Fibroblast of pulmonary artery (primary cell): ENCODE data around the gene NT5C.
"Not testable (repeated sequence)": the region's sequence is repeated elsewhere in the genome, so short reads cannot be mapped to it uniquely, and the experiment has no call there.

Experiments
- DNase-seq: peaks from one replicate; pipeline ENCODE4 v3.0.0-alpha.2; 2010; ENCODE audit warnings: low read depth
- H3K4me3 ChIP-seq: replicated peaks from 2 replicates; pipeline ENCODE4 v1.5.1; 2011; ENCODE audit warnings: low read depth, mild to moderate bottlenecking, control low read depth, low read length, moderate library complexity
- TF ChIP-seq, protein P1 (sequence below): IDR thresholded peaks from 2 replicates; pipeline ENCODE4 v1.5.1; 2011; ENCODE audit warnings: mild to moderate bottlenecking, control low read depth, low read length, inconsistent platforms; ENCODE audit errors: missing control alignments

The NT5C gene

DNA sequence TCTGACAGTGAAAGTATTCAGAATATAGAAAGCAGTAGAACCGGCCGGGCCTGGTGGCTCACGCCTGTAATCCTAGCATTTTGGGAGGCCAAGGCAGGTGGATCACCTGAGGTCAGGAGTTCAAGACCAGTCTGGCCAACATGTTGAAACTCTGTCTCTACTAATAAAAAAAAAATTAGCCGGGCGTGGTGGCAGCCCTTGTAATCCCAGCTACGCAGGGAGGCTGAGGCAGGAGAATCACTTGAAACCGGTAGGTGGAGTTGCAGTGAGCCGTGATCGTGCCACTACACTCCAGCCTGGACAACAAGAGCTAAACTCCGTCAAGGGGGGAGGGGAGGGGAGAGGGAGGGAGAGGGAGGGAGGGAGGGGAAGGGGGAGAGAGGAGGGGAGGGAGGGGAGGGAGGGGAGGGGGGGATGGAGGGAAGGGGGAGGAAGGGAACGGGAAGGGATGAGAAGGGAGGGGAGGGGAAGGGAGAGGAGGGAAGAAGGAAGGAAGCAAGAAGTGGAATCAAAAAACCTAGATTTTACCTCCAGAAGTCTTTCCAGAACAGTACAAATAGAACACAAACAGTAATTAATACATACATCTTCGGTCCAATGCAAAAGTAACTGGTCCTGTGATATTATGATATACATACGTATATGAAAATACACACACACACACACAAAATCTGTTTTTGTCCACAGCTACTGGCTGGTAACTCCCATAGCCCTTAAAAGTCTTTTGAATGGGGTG is 10.9 kb upstream of the NT5C start:
- no peak overlapping the region for H3K4me3 ChIP-seq
- TF ChIP-seq, protein P1, sequence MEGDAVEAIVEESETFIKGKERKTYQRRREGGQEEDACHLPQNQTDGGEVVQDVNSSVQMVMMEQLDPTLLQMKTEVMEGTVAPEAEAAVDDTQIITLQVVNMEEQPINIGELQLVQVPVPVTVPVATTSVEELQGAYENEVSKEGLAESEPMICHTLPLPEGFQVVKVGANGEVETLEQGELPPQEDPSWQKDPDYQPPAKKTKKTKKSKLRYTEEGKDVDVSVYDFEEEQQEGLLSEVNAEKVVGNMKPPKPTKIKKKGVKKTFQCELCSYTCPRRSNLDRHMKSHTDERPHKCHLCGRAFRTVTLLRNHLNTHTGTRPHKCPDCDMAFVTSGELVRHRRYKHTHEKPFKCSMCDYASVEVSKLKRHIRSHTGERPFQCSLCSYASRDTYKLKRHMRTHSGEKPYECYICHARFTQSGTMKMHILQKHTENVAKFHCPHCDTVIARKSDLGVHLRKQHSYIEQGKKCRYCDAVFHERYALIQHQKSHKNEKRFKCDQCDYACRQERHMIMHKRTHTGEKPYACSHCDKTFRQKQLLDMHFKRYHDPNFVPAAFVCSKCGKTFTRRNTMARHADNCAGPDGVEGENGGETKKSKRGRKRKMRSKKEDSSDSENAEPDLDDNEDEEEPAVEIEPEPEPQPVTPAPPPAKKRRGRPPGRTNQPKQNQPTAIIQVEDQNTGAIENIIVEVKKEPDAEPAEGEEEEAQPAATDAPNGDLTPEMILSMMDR, result no peak
- DNase-seq, result no peak

DNA sequence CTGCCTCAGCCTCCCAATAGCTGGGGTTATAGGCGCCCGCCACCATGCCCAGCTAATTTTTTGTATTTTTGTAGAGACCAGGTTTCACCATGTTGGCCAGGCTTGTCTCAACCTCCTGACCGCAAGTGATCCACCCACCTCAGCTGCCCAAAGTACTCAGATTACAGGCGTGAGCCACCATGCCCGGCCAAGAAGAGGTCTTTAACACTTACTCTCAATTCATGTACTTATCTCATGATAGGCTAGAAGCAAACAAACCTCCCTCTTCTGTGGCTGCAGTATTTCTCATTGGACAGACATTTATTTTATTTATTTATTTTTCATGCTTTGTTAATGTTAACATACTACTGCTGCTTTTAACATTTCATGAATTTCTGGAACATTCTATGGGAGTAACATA is 7.0 kb upstream of the NT5C start:
- H3K4me3 ChIP-seq, result no peak overlapping the region
- TF ChIP-seq, protein P1, result no peak
- no peak for DNase-seq

DNA sequence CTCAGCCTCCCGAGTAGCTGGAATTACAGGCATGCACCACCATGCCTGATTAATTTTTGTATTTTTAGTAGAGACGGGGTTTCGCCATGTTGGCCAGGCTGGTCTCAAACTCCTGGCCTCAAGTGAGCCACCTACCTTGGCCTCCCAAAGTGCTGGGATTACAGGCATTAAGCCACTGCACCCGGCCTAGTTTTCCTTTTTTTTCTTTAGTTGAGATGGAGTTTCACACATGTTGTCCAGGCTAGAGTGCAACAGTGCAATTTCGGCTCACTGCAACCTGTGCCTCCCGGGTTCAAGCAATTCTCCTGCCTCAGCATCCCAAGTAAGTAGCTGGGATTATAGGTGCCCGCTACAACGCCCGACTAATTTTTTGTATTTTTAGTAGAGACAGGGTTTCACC is 6.2 kb upstream of the NT5C start:
- not testable (repeated sequence) for DNase-seq, H3K4me3 ChIP-seq

DNA sequence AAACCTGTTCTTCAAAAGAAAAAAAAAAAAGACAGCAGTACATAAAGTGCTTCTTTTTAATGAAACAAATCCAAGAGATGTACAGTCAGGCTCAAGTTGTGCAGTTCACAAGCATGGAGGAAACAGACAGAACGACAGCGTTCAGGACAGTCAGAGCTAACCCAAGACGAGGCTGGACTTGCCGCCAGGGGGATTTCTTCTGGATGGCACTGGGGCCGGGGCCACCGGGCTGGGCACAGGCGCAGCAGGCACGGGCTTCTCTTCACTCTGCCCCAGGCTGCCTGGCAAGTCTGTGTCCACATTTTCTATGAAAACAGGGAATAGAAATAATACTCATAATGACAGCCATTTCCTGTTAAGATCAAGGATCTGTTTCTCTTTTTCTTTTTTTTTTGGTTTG is 4.4 kb upstream of the NT5C start:
- no peak overlapping the region for H3K4me3 ChIP-seq
- DNase-seq, result no peak
- TF ChIP-seq, protein P1, result no peak

DNA sequence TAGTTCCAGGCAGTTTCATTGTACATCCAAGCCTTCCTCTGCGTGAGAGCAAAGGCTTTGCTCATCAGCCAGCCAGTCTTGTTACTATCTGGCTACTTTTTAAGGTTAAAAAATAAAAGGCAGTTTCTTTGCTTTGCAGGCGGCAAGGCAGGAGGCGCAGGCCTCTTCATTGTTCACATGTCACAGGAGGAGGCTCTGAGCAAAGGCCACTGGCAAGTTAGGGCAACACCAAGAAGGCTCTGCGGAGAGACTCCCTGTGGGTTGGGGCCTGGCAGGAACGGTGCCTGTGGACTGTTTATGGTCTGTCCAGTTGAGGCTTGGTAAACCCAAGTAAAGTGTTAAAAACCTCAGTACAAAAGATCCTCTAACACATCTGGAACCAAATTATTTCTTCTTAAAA is 3.9 kb upstream of the NT5C start:
- TF ChIP-seq, protein P1, result no peak

DNA sequence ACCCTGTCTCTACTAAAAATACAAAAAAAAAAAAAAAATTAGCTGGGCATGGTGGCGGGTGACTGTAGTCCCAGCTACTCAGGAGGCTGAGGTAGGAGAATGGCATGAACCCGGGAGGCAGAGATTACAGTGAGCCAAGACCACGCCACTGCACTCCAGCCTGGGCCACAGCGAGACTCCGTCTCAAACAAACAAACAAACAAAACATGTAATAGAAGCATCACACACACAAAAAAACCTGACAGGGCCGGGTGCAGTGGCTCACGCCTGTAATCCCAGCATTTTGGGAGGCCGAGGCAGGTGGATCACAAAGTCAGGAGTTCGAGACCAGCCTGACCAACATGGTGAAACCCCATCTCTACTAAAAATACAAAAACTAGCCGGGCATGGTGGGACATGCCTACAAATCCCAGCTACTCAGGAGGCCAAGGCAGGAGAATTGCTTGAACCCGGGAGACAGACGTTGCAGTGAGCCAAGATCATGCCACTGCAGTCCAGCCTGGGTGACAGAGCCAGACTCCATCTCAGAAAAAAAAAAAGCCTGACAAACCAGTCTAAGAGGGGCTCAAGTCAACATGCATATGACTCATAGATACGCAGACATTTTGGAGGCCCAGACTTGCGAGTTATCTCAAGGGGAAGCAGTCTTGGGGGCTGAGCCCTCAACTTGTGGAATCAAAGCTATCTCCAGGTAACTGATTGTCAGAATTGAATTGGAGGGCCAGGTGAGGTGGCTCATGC is 2.2 kb upstream of the NT5C start:
- not testable (repeated sequence) for DNase-seq

More for the DNA sequence above, 3.9 kb upstream of the NT5C start:
- H3K4me3 ChIP-seq, result no peak overlapping the region
- DNase-seq, result no peak

DNA sequence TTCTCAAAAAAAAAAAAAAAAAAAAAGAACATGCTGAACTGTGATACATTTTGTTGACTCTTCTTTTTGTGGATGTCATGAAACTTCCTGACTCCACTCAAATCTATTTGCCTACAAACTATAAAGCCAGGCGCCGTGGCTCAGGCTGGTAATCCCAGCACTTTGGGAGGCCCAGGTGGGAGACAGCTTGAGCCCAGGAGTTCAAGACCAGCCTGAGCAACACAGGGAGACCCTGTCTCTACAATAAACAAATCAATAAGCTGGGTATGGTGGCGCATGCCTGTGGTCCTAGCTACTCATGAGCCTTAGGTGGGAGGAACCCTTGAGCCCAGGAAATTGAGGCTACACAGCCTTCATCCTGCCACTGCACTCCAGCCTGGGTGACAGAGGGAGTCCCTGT is 1.5 kb upstream of the NT5C start:
- no peak overlapping the region for H3K4me3 ChIP-seq
- TF ChIP-seq, protein P1, result no peak
- DNase-seq, result no peak

More for the DNA sequence above, 2.2 kb upstream of the NT5C start:
- H3K4me3 ChIP-seq, result not testable (repeated sequence)

DNA sequence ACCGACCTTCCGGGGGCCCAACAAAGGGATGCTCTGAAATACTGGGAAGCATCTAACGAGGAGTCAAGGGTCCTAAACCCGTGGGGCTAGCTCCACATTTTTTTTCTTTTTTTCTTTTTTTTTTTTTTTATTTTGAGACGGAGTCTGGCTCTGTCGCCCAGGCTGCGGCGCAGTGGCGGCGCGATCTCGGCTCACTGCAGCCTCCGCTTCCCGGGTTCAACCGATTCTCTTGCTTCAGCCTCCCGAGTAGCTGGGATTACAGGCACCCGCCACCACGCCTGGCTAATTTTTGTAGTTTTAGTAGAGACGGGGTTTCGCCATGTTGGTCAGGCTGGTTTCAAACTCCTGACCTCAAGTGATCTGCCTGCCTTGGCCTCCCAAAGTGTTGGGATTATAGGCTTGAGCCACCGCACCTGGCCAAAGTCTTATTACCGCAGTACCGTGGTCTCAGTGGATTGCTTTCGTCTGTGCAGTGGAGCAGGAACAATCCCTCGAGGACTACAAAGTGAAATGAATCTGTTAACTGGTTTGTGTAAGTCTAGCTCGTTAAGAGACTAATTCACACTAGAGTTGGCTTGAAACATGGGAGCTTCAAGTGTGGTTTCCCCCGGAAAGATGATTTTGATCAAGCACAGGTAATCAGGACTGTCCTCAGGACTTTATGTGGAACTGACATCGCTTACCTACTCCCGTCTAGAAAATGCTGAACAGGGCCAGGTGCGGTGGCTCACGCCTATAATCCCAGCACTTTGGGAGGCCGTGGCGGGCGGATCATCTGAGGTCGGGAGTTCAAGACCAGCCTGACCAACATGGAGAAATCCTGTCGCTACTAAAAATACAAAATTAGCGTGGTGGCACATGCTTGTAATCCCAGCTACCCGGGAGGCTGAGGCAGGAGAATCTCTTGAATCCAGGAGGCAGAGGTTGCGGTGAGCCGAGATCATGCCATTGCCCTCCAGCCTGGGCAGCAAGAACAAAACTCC is 767 bp upstream of the NT5C start:
- DNase-seq, result not testable (repeated sequence)
- peak overlapping the region; percentile 73 for H3K4me3 ChIP-seq
